A673 (cell line): Measurements from ENCODE around the gene ITGA1.

Source experiments
- CTCF ChIP-seq: fragments of 300-800, 200-600 bp; sonication (generic); conservative IDR thresholded peaks from 2 replicates; pipeline ENCODE4 v1.5.1; 2017; ENCODE audit warnings: low read depth, mild to moderate bottlenecking, antibody characterized with exemption, low read length, moderate library complexity, mixed read lengths
- EZH2 ChIP-seq: fragments of 200-600 bp; sonication (generic); IDR thresholded peaks from 2 replicates; pipeline ENCODE4 v1.6.1; 2017; ENCODE audit warnings: borderline replicate concordance, low read depth, mild to moderate bottlenecking, mixed read lengths, antibody characterized with exemption, low read length; ENCODE audit not compliant: poor library complexity, severe bottlenecking

- TF ChIP-seq CTCF, result no peak
- TF ChIP-seq EZH2, result no peak
Measured at GRCh38 chr5:52881468-52881867, 93.8 kb downstream of the ITGA1 start.
